ENCODE data around the gene EIPR1. TPM values are rescaled to one million over a fixed set of nuclear protein-coding genes. Genes with fewer than 3 reads are reported as not detected.

EIPR1 gene
- total RNA-seq, 1 experiment from 2014 or later = 40.4 TPM

- H3K27me3 ChIP-seq (ENCODE audit: low read length) = no peaks in the 10 kb centered on the region
- no peak overlapping the region for H2AFZ ChIP-seq (ENCODE audit: low read length)
- H3K79me2 ChIP-seq (ENCODE audit: low read length) = peaks cover 37% of the 10 kb centered on the region
- H3K9me3 ChIP-seq (ENCODE audit: low read length) = no peaks in the 10 kb centered on the region
- no peak overlapping the region for H3K4me3 ChIP-seq (ENCODE audit: low read length)
- H3K4me1 ChIP-seq (ENCODE audit: low read length) = peaks cover 16% of the 10 kb centered on the region
- H3K9ac ChIP-seq (ENCODE audit: low read length) = no peak overlapping the region
- H3K9me2 ChIP-seq (replicated peaks; ENCODE audit: insufficient read depth, low read length) = no peaks in the 10 kb centered on the region
- no peaks in the 10 kb centered on the region for H4K20me1 ChIP-seq (ENCODE audit: insufficient read depth, low read depth, low read length)
- no peak overlapping the region for H3K4me2 ChIP-seq (ENCODE audit: low read depth, low read length, poor library complexity, severe bottlenecking)
- no peak overlapping the region for H3K27ac ChIP-seq (ENCODE audit: low read length)
- H3K36me3 ChIP-seq (ENCODE audit: insufficient read depth, low read length) = 0 out of 2 replicates have a peak, but pooled peaks cover 6% of the 10 kb centered on the region
- no peak for DNase-seq
These were observed 119.8 kb downstream of the EIPR1 start for GRCh38 chr2:3257826-3258225.

GRCh38 chr2:3257166-3257565 is 120.5 kb downstream of the EIPR1 start:
- H3K9ac ChIP-seq (ENCODE audit: low read length) = no peak overlapping the region

GRCh38 chr2:3256605-3257004 is 121.0 kb downstream of the EIPR1 start:
- Histone ChIP-seq H3K27ac (ENCODE audit: low read length) (no peak overlapping the region), H3K36me3 (ENCODE audit: insufficient read depth, low read length) (0 out of 2 replicates have a peak, but pooled peaks cover 6% of the 10 kb centered on the region), H3K4me2 (ENCODE audit: low read depth, low read length, poor library complexity, severe bottlenecking) (no peak overlapping the region), H3K4me1 (ENCODE audit: low read length) (peaks cover 16% of the 10 kb centered on the region), H3K79me2 (ENCODE audit: low read length) (peaks cover 37% of the 10 kb centered on the region), H3K9me2 (replicated peaks; ENCODE audit: insufficient read depth, low read length) (no peaks in the 10 kb centered on the region), H3K4me3 (ENCODE audit: low read length) (no peak overlapping the region), H3K9ac (ENCODE audit: low read length) (no peak overlapping the region), H2AFZ (ENCODE audit: low read length) (no peak overlapping the region), H3K9me3 (ENCODE audit: low read length) (no peaks in the 10 kb centered on the region), H3K27me3 (ENCODE audit: low read length) (no peaks in the 10 kb centered on the region), H4K20me1 (ENCODE audit: insufficient read depth, low read depth, low read length) (no peaks in the 10 kb centered on the region)
- DNase-seq = no peak

More at GRCh38 chr2:3257166-3257565, 120.5 kb downstream of the EIPR1 start:
- H3K9me3 ChIP-seq (ENCODE audit: low read length) = no peaks in the 10 kb centered on the region
- H4K20me1 ChIP-seq (ENCODE audit: insufficient read depth, low read depth, low read length) = no peaks in the 10 kb centered on the region
- H3K9me2 ChIP-seq (replicated peaks; ENCODE audit: insufficient read depth, low read length) = no peaks in the 10 kb centered on the region
- peaks cover 37% of the 10 kb centered on the region for H3K79me2 ChIP-seq (ENCODE audit: low read length)
- no peak overlapping the region for H3K4me3 ChIP-seq (ENCODE audit: low read length)
- DNase-seq = no peak
- no peak overlapping the region for H3K4me2 ChIP-seq (ENCODE audit: low read depth, low read length, poor library complexity, severe bottlenecking)
- no peaks in the 10 kb centered on the region for H3K27me3 ChIP-seq (ENCODE audit: low read length)
- 0 out of 2 replicates have a peak, but pooled peaks cover 6% of the 10 kb centered on the region for H3K36me3 ChIP-seq (ENCODE audit: insufficient read depth, low read length)
- peaks cover 16% of the 10 kb centered on the region for H3K4me1 ChIP-seq (ENCODE audit: low read length)
- H2AFZ ChIP-seq (ENCODE audit: low read length) = no peak overlapping the region
- no peak overlapping the region for H3K27ac ChIP-seq (ENCODE audit: low read length)

DNA sequence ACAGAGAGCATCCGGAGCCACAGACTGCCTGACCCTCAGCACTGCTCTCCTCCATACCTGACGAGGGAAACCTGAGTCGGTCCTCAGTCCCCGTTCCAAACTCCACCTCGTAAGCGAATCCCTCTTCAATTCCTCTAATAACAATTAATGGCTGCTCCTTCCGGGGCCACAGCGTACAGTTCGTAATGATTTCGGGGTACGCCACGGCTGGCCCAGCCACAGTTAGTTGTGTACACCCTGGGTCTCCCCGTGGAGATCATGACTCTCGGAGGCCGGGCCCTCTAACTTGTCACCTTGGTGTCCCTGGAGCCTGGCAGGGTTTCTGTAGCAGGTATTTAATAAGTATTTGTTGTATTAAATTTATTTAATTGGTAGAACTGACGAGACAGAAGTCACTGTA is 121.5 kb downstream of the EIPR1 start:
- Histone ChIP-seq H3K9me2 (replicated peaks; ENCODE audit: insufficient read depth, low read length) (no peaks in the 10 kb centered on the region), H4K20me1 (ENCODE audit: insufficient read depth, low read depth, low read length) (no peaks in the 10 kb centered on the region), H2AFZ (ENCODE audit: low read length) (no peak overlapping the region), H3K4me2 (ENCODE audit: low read depth, low read length, poor library complexity, severe bottlenecking) (no peak overlapping the region), H3K9me3 (ENCODE audit: low read length) (no peaks in the 10 kb centered on the region), H3K4me1 (ENCODE audit: low read length) (peaks cover 16% of the 10 kb centered on the region), H3K27ac (ENCODE audit: low read length) (0 out of 2 replicates have a peak overlapping the region, but pooled peaks have one; percentile 78), H3K27me3 (ENCODE audit: low read length) (no peaks in the 10 kb centered on the region), H3K36me3 (ENCODE audit: insufficient read depth, low read length) (0 out of 2 replicates have a peak, but pooled peaks cover 6% of the 10 kb centered on the region), H3K4me3 (ENCODE audit: low read length) (no peak overlapping the region), H3K9ac (ENCODE audit: low read length) (no peak overlapping the region), H3K79me2 (ENCODE audit: low read length) (peaks cover 33% of the 10 kb centered on the region)
- DNase-seq = no peak

DNA sequence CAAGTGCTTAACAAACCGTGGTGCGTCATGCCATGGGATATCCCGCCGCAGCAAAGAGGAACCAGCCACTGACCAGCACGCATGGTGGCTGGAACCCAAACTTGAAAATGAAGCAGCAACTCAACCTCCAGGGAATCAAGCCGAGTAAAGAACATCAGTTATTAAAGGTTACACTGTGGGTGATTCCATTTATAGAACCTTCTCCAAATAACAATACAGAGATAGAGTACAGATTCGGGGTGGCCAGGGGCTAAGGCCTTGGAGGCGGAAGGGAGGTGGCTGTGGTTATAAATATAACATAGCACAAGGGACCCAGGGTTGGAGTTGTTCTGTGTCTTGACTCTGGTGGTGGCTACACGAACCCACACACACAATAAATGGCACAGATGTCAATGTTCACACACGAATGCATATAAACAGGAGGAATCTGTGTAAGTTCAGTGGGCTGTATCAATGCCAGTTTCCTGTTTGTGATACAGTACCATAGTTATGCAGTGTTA is 123.1 kb downstream of the EIPR1 start:
- Histone ChIP-seq H3K27me3 (ENCODE audit: low read length) (no peaks in the 10 kb centered on the region), H3K27ac (ENCODE audit: low read length) (peak overlapping the region; percentile 78), H3K4me2 (ENCODE audit: low read depth, low read length, poor library complexity, severe bottlenecking) (peak overlapping the region; percentile 2), H3K4me3 (ENCODE audit: low read length) (no peak overlapping the region), H3K9me3 (ENCODE audit: low read length) (peaks cover 6% of the 10 kb centered on the region; the same call in 1 of the 2 replicates), H3K79me2 (ENCODE audit: low read length) (peaks cover 23% of the 10 kb centered on the region), H2AFZ (ENCODE audit: low read length) (no peak overlapping the region), H3K9ac (ENCODE audit: low read length) (no peak overlapping the region), H3K9me2 (replicated peaks; ENCODE audit: insufficient read depth, low read length) (no peaks in the 10 kb centered on the region), H4K20me1 (ENCODE audit: insufficient read depth, low read depth, low read length) (no peaks in the 10 kb centered on the region), H3K4me1 (ENCODE audit: low read length) (peaks cover 16% of the 10 kb centered on the region), H3K36me3 (ENCODE audit: insufficient read depth, low read length) (peaks cover 6% of the 10 kb centered on the region; the same call in 1 of the 2 replicates)
- DNase-seq = peak; percentile 50

GRCh38 chr2:3253913-3254441 is 123.6 kb downstream of the EIPR1 start:
- Histone ChIP-seq H3K4me1 (ENCODE audit: low read length) (peaks cover 16% of the 10 kb centered on the region), H4K20me1 (ENCODE audit: insufficient read depth, low read depth, low read length) (no peaks in the 10 kb centered on the region), H3K36me3 (ENCODE audit: insufficient read depth, low read length) (peaks cover 6% of the 10 kb centered on the region; the same call in 1 of the 2 replicates), H3K27ac (ENCODE audit: low read length) (peak overlapping the region; percentile 78), H3K9me2 (replicated peaks; ENCODE audit: insufficient read depth, low read length) (no peaks in the 10 kb centered on the region), H3K4me3 (ENCODE audit: low read length) (no peak overlapping the region), H2AFZ (ENCODE audit: low read length) (no peak overlapping the region), H3K9ac (ENCODE audit: low read length) (no peak overlapping the region), H3K27me3 (ENCODE audit: low read length) (no peaks in the 10 kb centered on the region), H3K9me3 (ENCODE audit: low read length) (peaks cover 11% of the 10 kb centered on the region; the same call in 1 of the 2 replicates), H3K4me2 (ENCODE audit: low read depth, low read length, poor library complexity, severe bottlenecking) (no peak overlapping the region), H3K79me2 (ENCODE audit: low read length) (peaks cover 18% of the 10 kb centered on the region)
- no peak for DNase-seq

- H3K9me2 ChIP-seq (replicated peaks; ENCODE audit: insufficient read depth, low read length) = no peaks in the 10 kb centered on the region
- H2AFZ ChIP-seq (ENCODE audit: low read length) = no peak overlapping the region
- H3K4me3 ChIP-seq (ENCODE audit: low read length) = no peak overlapping the region
- no peaks in the 10 kb centered on the region for H3K27me3 ChIP-seq (ENCODE audit: low read length)
- H3K79me2 ChIP-seq (ENCODE audit: low read length) = peaks cover 8% of the 10 kb centered on the region
- no peak overlapping the region for H3K9ac ChIP-seq (ENCODE audit: low read length)
- peaks cover 16% of the 10 kb centered on the region for H3K4me1 ChIP-seq (ENCODE audit: low read length)
- H3K9me3 ChIP-seq (ENCODE audit: low read length) = peaks cover 13% of the 10 kb centered on the region; the same call in 1 of the 2 replicates
- DNase-seq = no peak
- no peaks in the 10 kb centered on the region for H4K20me1 ChIP-seq (ENCODE audit: insufficient read depth, low read depth, low read length)
- peaks cover 6% of the 10 kb centered on the region; the same call in 1 of the 2 replicates for H3K36me3 ChIP-seq (ENCODE audit: insufficient read depth, low read length)
- no peak overlapping the region for H3K4me2 ChIP-seq (ENCODE audit: low read depth, low read length, poor library complexity, severe bottlenecking)
- H3K27ac ChIP-seq (ENCODE audit: low read length) = no peak overlapping the region
These were observed 125.7 kb downstream of the EIPR1 start for GRCh38 chr2:3251946-3252345.

DNA sequence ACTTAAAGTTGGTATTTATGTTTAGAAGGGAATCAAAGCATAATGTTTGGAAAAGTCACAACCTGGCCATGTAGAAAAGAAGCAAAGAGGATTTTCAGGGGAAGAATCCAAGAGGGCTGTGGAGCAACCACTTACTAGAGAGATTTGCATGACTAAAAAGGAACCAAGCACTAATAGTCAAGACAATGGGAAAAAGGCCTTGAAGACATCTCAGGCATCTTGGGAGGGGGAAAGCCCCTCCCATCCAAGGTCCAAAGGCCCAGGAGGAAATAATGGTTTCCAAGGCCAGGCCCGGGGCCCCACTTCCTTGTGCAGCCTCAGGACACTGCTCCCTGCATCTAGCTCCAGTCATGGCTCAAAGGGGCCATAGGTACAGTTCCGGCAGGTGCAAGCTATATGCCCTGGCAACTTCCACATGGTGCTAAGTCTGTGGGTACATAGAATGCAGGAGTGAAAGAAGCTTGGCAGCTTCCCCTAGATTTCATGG is 128.1 kb downstream of the EIPR1 start:
- no peak overlapping the region for H2AFZ ChIP-seq (ENCODE audit: low read length)
- peaks cover 9% of the 10 kb centered on the region for H3K79me2 ChIP-seq (ENCODE audit: low read length)
- H3K4me1 ChIP-seq (ENCODE audit: low read length) = peaks cover 3% of the 10 kb centered on the region
- no peak for DNase-seq
- H3K9me2 ChIP-seq (replicated peaks; ENCODE audit: insufficient read depth, low read length) = no peaks in the 10 kb centered on the region
- no peaks in the 10 kb centered on the region for H4K20me1 ChIP-seq (ENCODE audit: insufficient read depth, low read depth, low read length)
- no peak overlapping the region for H3K27ac ChIP-seq (ENCODE audit: low read length)
- H3K27me3 ChIP-seq (ENCODE audit: low read length) = no peaks in the 10 kb centered on the region
- no peak overlapping the region for H3K4me2 ChIP-seq (ENCODE audit: low read depth, low read length, poor library complexity, severe bottlenecking)
- no peak overlapping the region for H3K4me3 ChIP-seq (ENCODE audit: low read length)
- peaks cover 6% of the 10 kb centered on the region; the same call in 1 of the 2 replicates for H3K36me3 ChIP-seq (ENCODE audit: insufficient read depth, low read length)
- peaks cover 13% of the 10 kb centered on the region; the same call in 1 of the 2 replicates for H3K9me3 ChIP-seq (ENCODE audit: low read length)
- H3K9ac ChIP-seq (ENCODE audit: low read length) = no peak overlapping the region
